ENCODE measurements around the gene NCKAP5.

The NCKAP5 gene

GRCh38 chr2:132948211-132948610, 620.1 kb downstream of the NCKAP5 start:
- no peak for TF ChIP-seq CTCF (IDR thresholded peaks at IDR 0.05; ENCODE audit: low read depth, low read length)
- DNase-seq, result no peak
- Histone ChIP-seq H3K36me3 (no peaks in the 10 kb centered on the region), H3K4me3 (ENCODE audit: low read depth, low read length) (no peak overlapping the region), H3K4me1 (no peaks in the 10 kb centered on the region), H3K27me3 (no peaks in the 10 kb centered on the region), H3K9me3 (no peaks in the 10 kb centered on the region)

- no peaks in the 10 kb centered on the region for H3K9me3 ChIP-seq
- TF ChIP-seq CTCF (IDR thresholded peaks at IDR 0.05; ENCODE audit: low read depth, low read length), result no peak
- DNase-seq, result no peak
Observed at GRCh38 chr2:132943829-132944228, 624.4 kb downstream of the NCKAP5 start.

GRCh38 chr2:132941296-132942020, 626.8 kb downstream of the NCKAP5 start:
- Histone ChIP-seq H3K27me3 (no peaks in the 10 kb centered on the region), H3K4me3 (ENCODE audit: low read depth, low read length) (no peak overlapping the region), H3K9me3 (no peaks in the 10 kb centered on the region), H3K4me1 (no peaks in the 10 kb centered on the region), H3K36me3 (no peaks in the 10 kb centered on the region)
- no peak for DNase-seq
- no peak for TF ChIP-seq CTCF (IDR thresholded peaks at IDR 0.05; ENCODE audit: low read depth, low read length)

More at GRCh38 chr2:132943829-132944228, 624.4 kb downstream of the NCKAP5 start:
- Histone ChIP-seq H3K36me3 (no peaks in the 10 kb centered on the region), H3K27me3 (no peaks in the 10 kb centered on the region), H3K4me1 (no peaks in the 10 kb centered on the region), H3K4me3 (ENCODE audit: low read depth, low read length) (no peak overlapping the region)

- Histone ChIP-seq H3K36me3 (no peaks in the 10 kb centered on the region), H3K4me1 (no peaks in the 10 kb centered on the region), H3K27me3 (no peaks in the 10 kb centered on the region), H3K4me3 (ENCODE audit: low read depth, low read length) (no peak overlapping the region), H3K9me3 (no peaks in the 10 kb centered on the region)
- no peak for DNase-seq
- TF ChIP-seq CTCF (IDR thresholded peaks at IDR 0.05; ENCODE audit: low read depth, low read length), result no peak
Observed at GRCh38 chr2:132937629-132938028, 630.6 kb downstream of the NCKAP5 start.

- H3K4me1 ChIP-seq, result no peaks in the 10 kb centered on the region
- no peak for DNase-seq
Observed at GRCh38 chr2:132936791-132937190, 631.5 kb downstream of the NCKAP5 start.

More at GRCh38 chr2:132936791-132937190, 631.5 kb downstream of the NCKAP5 start:
- no peaks in the 10 kb centered on the region for H3K9me3 ChIP-seq
- H3K36me3 ChIP-seq, result no peaks in the 10 kb centered on the region
- no peak overlapping the region for H3K4me3 ChIP-seq (ENCODE audit: low read depth, low read length)
- no peaks in the 10 kb centered on the region for H3K27me3 ChIP-seq
- no peak for TF ChIP-seq CTCF (IDR thresholded peaks at IDR 0.05; ENCODE audit: low read depth, low read length)

All from BE2C (cell line).